GM12892 (cell line): ENCODE measurements around the gene HNRNPUL2.
"Not testable (repeated sequence)": the region's sequence is repeated elsewhere in the genome, so short reads cannot be mapped to it uniquely, and the experiment has no call there.

Source experiments
- DNase-seq: peaks from one replicate; pipeline ENCODE4 v3.0.0; 2011; ENCODE audit not compliant: insufficient read length
- FAIRE-seq: peaks from 2 replicates; lab custom pipeline; 2011; peaks lifted over from hg19 to GRCh38; lab: Jason Lieb, UNC
- POLR2A ChIP-seq: IDR thresholded peaks from 2 replicates; pipeline ENCODE4 v1.6.1; 2011; ENCODE audit warnings: low read depth, low read length, control low read depth
- POLR2AphosphoS5 ChIP-seq: IDR thresholded peaks from 2 replicates; pipeline ENCODE4 v1.6.1; 2011; ENCODE audit warnings: low read depth, low read length, control low read depth
- TAF1 ChIP-seq: IDR thresholded peaks from 2 replicates; pipeline ENCODE4 v1.6.1; 2011; ENCODE audit warnings: low read depth, mild to moderate bottlenecking, control low read depth, low read length, borderline replicate concordance

HNRNPUL2 gene

GRCh38 chr11:62688491-62688890 lies 38.8 kb downstream of the HNRNPUL2 start:
- FAIRE-seq (no peak), DNase-seq (no peak)
- no peak for TF ChIP-seq TAF1
- TF ChIP-seq POLR2AphosphoS5: no peak
- no peak for TF ChIP-seq POLR2A

- TF ChIP-seq POLR2AphosphoS5 (no peak), POLR2A (no peak), TAF1 (no peak)
- DNase-seq: no peak
These were observed 39.5 kb downstream of the HNRNPUL2 start for GRCh38 chr11:62687508-62688396.

GRCh38 chr11:62682518-62682917 lies 44.7 kb downstream of the HNRNPUL2 start:
- no peak for DNase-seq
- FAIRE-seq: no peak

More at GRCh38 chr11:62687508-62688396, 39.5 kb downstream of the HNRNPUL2 start:
- no peak for FAIRE-seq

GRCh38 chr11:62680825-62681240 lies 46.4 kb downstream of the HNRNPUL2 start:
- FAIRE-seq (peak; percentile 85), DNase-seq (no peak)
- TF ChIP-seq TAF1: no peak
- no peak for TF ChIP-seq POLR2A
- TF ChIP-seq POLR2AphosphoS5: no peak

More at GRCh38 chr11:62682518-62682917, 44.7 kb downstream of the HNRNPUL2 start:
- TF ChIP-seq POLR2A: no peak
- TF ChIP-seq TAF1: no peak
- TF ChIP-seq POLR2AphosphoS5: no peak

DNA sequence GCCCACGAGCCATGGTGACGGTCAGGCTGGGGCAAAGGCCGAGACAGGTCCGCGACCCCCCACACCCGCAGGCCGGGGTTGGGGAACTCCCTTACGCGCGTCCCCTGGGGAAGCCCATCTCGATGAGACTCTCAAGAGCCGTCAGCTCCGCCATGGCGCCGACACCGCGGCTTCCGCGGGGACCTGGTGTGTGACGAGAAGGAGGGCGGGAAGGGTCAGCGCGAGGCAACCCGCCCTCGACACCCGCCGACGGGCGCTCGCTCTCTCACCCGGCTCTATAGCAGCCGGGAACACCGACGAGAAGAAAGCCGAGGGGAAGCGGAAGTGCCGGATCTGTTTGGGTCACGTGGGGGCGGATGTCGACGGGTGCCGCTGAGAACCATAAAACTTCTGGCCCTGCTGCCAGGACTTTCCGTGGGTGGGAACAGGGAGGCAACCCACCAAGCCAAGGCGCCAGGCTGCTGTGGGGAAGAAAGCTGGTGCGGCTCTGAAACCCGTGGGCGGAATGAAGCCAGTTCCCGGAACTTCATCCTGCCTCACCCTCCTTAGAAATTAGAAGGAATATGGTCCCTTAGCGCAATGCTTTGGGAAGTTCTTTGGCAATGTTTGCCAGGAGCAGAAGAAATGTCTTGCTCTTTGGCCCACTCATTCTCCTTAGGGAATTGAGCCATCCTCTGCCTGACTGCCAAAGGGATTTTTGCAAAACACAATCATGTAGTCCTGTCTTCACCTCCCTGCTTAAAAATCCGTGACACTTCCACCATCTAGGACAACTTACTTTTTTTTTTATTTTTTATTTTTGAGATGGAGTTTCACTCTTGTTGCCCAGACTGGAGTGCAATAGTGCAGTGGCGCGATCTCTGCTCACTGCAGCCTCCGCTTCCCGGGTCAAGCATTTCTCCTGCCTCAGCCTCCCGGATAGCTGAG lies 48.2 kb downstream of the HNRNPUL2 start, which contains the start of gene UBXN1:
Gene UBXN1 (minus strand): TSS at position 304 of the 927 bp plus-strand sequence. CDS start 150 bp downstream, at position 154.
- DNase-seq: peak; percentile 91
- peak; percentile 80 for FAIRE-seq
- TF ChIP-seq POLR2AphosphoS5 (peak; percentile 93), TAF1 (peak; percentile 73), POLR2A (peak; percentile 91; the same call in 1 of the 2 replicates)

DNA sequence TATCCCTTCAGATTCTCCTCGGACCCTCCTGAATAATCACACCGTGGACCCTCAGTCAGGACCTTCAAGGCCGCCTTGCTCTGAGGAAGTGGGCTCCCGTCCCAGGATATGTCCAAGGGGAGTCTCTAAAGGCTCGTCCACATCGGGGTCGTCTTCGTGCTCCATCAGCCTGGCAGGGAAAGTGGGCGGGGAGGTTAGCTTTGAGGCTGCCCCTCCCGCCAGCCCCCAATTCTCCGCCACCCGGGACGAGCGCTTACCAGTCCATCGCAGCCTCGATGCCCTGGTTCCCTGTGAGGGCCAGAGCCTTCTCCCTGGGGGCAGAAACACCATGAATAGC lies 48.9 kb downstream of the HNRNPUL2 start:
- TF ChIP-seq TAF1: no peak
- no peak for TF ChIP-seq POLR2A
- TF ChIP-seq POLR2AphosphoS5: no peak
- FAIRE-seq: no peak
- DNase-seq: no peak

- no peak for TF ChIP-seq POLR2A
- no peak for TF ChIP-seq POLR2AphosphoS5
- TF ChIP-seq TAF1: no peak
- FAIRE-seq: no peak
- no peak for DNase-seq
These were observed 49.5 kb downstream of the HNRNPUL2 start for GRCh38 chr11:62677714-62678113.

GRCh38 chr11:62677156-62677555 lies 50.1 kb downstream of the HNRNPUL2 start:
- no peak for DNase-seq
- TF ChIP-seq TAF1: no peak
- TF ChIP-seq POLR2AphosphoS5: no peak
- no peak for TF ChIP-seq POLR2A
- no peak for FAIRE-seq

DNA sequence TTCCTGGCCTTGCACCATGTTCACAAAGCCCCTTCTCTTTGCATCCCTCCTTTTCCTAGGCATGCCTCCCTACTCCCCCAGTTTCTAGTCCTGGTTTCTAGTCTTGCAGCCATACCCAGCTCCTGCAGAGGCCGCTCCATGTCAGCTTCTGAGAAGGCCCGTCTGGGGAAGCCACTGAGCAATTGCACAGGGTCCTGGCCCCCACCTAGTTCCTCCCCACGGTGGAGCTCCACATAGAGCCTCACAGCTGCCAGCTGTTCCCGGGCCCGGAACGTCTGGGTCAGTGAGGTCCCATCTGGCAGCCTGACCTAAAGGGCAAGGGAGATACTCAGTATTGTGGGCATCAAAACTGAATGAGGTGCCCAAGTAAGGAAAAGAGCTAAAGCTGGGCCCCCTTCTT lies 50.6 kb downstream of the HNRNPUL2 start:
- no peak for TF ChIP-seq POLR2AphosphoS5
- TF ChIP-seq TAF1: no peak
- no peak for TF ChIP-seq POLR2A
- DNase-seq (no peak), FAIRE-seq (no peak)

- not testable (repeated sequence) for DNase-seq, FAIRE-seq
These were observed 51.8 kb downstream of the HNRNPUL2 start for GRCh38 chr11:62675415-62675814.

- TF ChIP-seq POLR2A (no peak), POLR2AphosphoS5 (no peak), TAF1 (no peak)
- DNase-seq (no peak), FAIRE-seq (no peak)
These were observed 54.1 kb downstream of the HNRNPUL2 start for GRCh38 chr11:62673196-62673525.
